Measurements from ENCODE around the gene KIN. TPM values are rescaled to one million over a fixed set of nuclear protein-coding genes. Genes with fewer than 3 reads are reported as not detected.

KIN gene
- total RNA-seq, 1 experiment from 2014 or later: 27.9 TPM

- H3K27me3 ChIP-seq (replicated peaks; ENCODE audit: control insufficient read depth, insufficient read depth, low read length): no peaks in the 10 kb centered on the region
- H3K4me1 Mint-ChIP-seq (ENCODE audit: low read depth, unreplicated experiment): peaks cover 8% of the 10 kb centered on the region
- peak overlapping the region; percentile 95 for H3K4me3 ChIP-seq (ENCODE audit: low read depth, low read length)
- H3K36me3 Mint-ChIP-seq (ENCODE audit: insufficient read depth, unreplicated experiment): peaks cover 16% of the 10 kb centered on the region
- peaks cover 2% of the 10 kb centered on the region for H3K36me3 ChIP-seq (ENCODE audit: control insufficient read depth, insufficient read depth, low read length)
- intact Hi-C loops (cut with micrococcal nuclease; ENCODE audit: unreplicated experiment): loop anchor here (1.0 to 5.0 kb wide), 4 partner anchors 36 to 1390 kb away; no protein-coding TSS in a partner anchor
- H3K9me3 ChIP-seq: no peaks in the 10 kb centered on the region
- peaks cover 4% of the 10 kb centered on the region; the same call in 1 of the 2 replicates for H3K4me1 ChIP-seq
- ChIA-PET POLR2A (interaction anchor here (0.6 to 2.2 kb wide), 5 partner anchors 28 to 962 kb away, joined by 3 to 45 read pairs (median 3); partner anchors contain the start of genes ATP5F1C and KIN), CTCF (interaction anchor here (0.5 to 4.0 kb wide), 4 partner anchors 10 to 294 kb away, joined by 3 to 26 read pairs (median 4); partner anchors contain the start of genes ATP5F1C and KIN)
- H3K27ac Mint-ChIP-seq (ENCODE audit: unreplicated experiment): peak overlapping the region; percentile 72
- H3K27me3 Mint-ChIP-seq (ENCODE audit: insufficient read depth, unreplicated experiment): no peaks in the 10 kb centered on the region
- H3K4me3 Mint-ChIP-seq (ENCODE audit: unreplicated experiment): peak overlapping the region; percentile 84
- no TSS peak for BruUV-seq (replicated peaks)
- peak; percentile 33 to 71 for TF ChIP-seq CTCF (IDR thresholded peaks at IDR 0.05; ENCODE audit: insufficient read depth in 1 of 2, low read depth in 1 of 2, low read length in 1 of 2, severe bottlenecking in 1 of 2, unreplicated experiment in 1 of 2)
- peak; percentile 60 to 63 for DNase-seq
- no peaks in the 10 kb centered on the region for H3K9me3 Mint-ChIP-seq (ENCODE audit: unreplicated experiment)
Measured at GRCh38 chr10:7819121-7819460, 31.3 kb upstream of the KIN start.

- ChIA-PET CTCF (interaction anchor here (0.6 to 4.0 kb wide), 8 partner anchors 9 to 293 kb away, joined by 3 to 26 read pairs (median 4); partner anchors contain the start of genes ATP5F1C and KIN), POLR2A (interaction anchor here (0.6 to 2.2 kb wide), 10 partner anchors 9 to 293 kb away, joined by 3 to 45 read pairs (median 4); partner anchors contain the start of genes ATP5F1C and KIN)
- Mint-ChIP-seq H3K36me3 (ENCODE audit: insufficient read depth, unreplicated experiment) (peaks cover 15% of the 10 kb centered on the region), H3K4me1 (ENCODE audit: low read depth, unreplicated experiment) (peaks cover 8% of the 10 kb centered on the region), H3K9me3 (ENCODE audit: unreplicated experiment) (no peaks in the 10 kb centered on the region), H3K27ac (ENCODE audit: unreplicated experiment) (peak within 1 kb of the TSS; percentile 72), H3K4me3 (ENCODE audit: unreplicated experiment) (peak within 1 kb of the TSS; percentile 84), H3K27me3 (ENCODE audit: insufficient read depth, unreplicated experiment) (no peaks in the 10 kb centered on the region)
- no TSS peak for BruUV-seq (replicated peaks)
- H3K9me3 ChIP-seq: no peaks in the 10 kb centered on the region
- no peaks in the 10 kb centered on the region for H3K27me3 ChIP-seq (replicated peaks; ENCODE audit: control insufficient read depth, insufficient read depth, low read length)
- intact Hi-C loops (cut with micrococcal nuclease; ENCODE audit: unreplicated experiment): loop anchor here (1.0 to 5.0 kb wide), 5 partner anchors 30 to 1391 kb away; partner anchors contain the start of gene ATP5F1C
- peaks cover 4% of the 10 kb centered on the region; the same call in 1 of the 2 replicates for H3K4me1 ChIP-seq
- peak within 1 kb of the TSS; percentile 95 for H3K4me3 ChIP-seq (ENCODE audit: low read depth, low read length)
- DNase-seq: peak; percentile 94 to 99
- H3K36me3 ChIP-seq (ENCODE audit: control insufficient read depth, insufficient read depth, low read length): peaks cover 2% of the 10 kb centered on the region
- TF ChIP-seq CTCF (IDR thresholded peaks at IDR 0.05; ENCODE audit: insufficient read depth in 1 of 2, low read depth in 1 of 2, low read length in 1 of 2, severe bottlenecking in 1 of 2, unreplicated experiment in 1 of 2): no peak
Measured at GRCh38 chr10:7818295-7819120, 30.7 kb upstream of the KIN start, which contains the start of gene TAF3. TSS of gene TAF3 (plus strand) at chr10:7818505. CDS start at chr10:7818710, 205 bp downstream.

GRCh38 chr10:7817984-7818294 is 30.1 kb upstream of the KIN start:
- H3K9me3 ChIP-seq: no peaks in the 10 kb centered on the region
- no TSS peak for BruUV-seq (replicated peaks)
- Mint-ChIP-seq H3K4me3 (ENCODE audit: unreplicated experiment) (peak overlapping the region; percentile 84), H3K4me1 (ENCODE audit: low read depth, unreplicated experiment) (peaks cover 8% of the 10 kb centered on the region), H3K36me3 (ENCODE audit: insufficient read depth, unreplicated experiment) (peaks cover 15% of the 10 kb centered on the region), H3K9me3 (ENCODE audit: unreplicated experiment) (no peaks in the 10 kb centered on the region), H3K27ac (ENCODE audit: unreplicated experiment) (peak overlapping the region; percentile 72), H3K27me3 (ENCODE audit: insufficient read depth, unreplicated experiment) (no peaks in the 10 kb centered on the region)
- H3K27me3 ChIP-seq (replicated peaks; ENCODE audit: control insufficient read depth, insufficient read depth, low read length): no peaks in the 10 kb centered on the region
- H3K4me3 ChIP-seq (ENCODE audit: low read depth, low read length): peak overlapping the region; percentile 95
- DNase-seq: no peak
- ChIA-PET CTCF (interaction anchor here (0.7 to 4.0 kb wide), 7 partner anchors 9 to 292 kb away, joined by 3 to 26 read pairs (median 5); partner anchors contain the start of genes ATP5F1C and KIN), POLR2A (interaction anchor here (0.5 to 2.2 kb wide), 11 partner anchors 9 to 557 kb away, joined by 3 to 45 read pairs (median 5); partner anchors contain the start of genes ATP5F1C and KIN)
- no peak for TF ChIP-seq CTCF (IDR thresholded peaks at IDR 0.05; ENCODE audit: insufficient read depth in 1 of 2, low read depth in 1 of 2, low read length in 1 of 2, severe bottlenecking in 1 of 2, unreplicated experiment in 1 of 2)
- H3K36me3 ChIP-seq (ENCODE audit: control insufficient read depth, insufficient read depth, low read length): no peaks in the 10 kb centered on the region
- peaks cover 4% of the 10 kb centered on the region; the same call in 1 of the 2 replicates for H3K4me1 ChIP-seq
- intact Hi-C loops (cut with micrococcal nuclease; ENCODE audit: unreplicated experiment): loop anchor here (1.0 to 5.0 kb wide), 2 partner anchors 30 to 131 kb away; partner anchors contain the start of gene ATP5F1C

All from Caco-2 (cell line).